ENCODE results near the gene CEP20.

CEP20 gene

DNA sequence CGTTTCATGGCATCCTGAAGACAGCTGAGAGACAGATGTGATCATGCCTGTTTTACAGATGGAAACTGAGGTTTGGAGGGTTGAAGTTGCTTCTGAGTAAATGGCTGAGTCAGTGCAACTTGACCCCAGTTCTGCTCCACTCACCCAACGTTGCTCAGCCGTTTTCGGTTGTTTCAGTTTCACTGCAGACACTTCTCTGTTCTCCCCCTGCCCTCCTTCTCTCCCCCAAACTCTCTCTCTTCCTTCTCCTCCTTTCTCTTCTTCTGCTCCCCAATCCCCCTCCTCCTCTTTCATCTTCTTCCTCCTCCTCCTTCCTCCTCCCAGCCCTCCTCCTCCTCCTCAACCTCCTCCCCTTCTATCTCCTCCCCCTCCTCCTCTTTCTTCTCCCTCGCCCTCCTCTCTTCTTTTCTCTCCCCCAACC is 9.4 kb upstream of the CEP20 start:
- no peak for DNase-seq (ENCODE audit: low read depth)

DNA sequence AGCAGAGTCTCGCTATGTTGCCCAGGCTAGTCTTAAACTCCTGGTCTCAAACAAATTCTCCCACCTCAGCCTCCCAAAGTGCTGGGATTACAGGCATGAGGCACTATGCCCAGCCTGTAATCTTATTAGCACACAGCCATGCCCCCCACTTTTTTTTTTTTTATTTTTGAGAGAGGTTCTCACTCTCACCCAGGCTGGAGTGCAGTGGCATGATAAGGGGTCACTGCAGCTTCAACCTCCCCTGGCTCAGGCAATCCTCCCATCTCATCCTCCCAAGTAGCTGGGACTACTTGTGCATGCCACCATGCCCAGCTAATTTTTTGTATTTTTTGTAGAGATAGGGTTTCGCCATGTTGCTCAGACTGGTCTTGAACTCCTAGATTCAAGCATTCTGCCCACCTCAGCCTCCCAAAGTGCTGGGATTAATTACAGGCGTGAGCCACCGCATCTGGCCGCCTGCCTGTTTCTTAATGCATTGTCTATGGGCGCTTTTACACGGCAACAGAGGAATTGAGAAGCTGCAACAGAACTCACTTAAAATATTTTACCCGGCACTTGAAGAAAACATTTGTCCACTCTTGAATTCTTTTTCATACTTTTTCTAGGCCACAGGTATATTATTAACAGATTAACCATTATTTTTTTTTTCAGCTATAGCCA is 8.8 kb upstream of the CEP20 start:
- no peak for DNase-seq (ENCODE audit: low read depth)

DNA sequence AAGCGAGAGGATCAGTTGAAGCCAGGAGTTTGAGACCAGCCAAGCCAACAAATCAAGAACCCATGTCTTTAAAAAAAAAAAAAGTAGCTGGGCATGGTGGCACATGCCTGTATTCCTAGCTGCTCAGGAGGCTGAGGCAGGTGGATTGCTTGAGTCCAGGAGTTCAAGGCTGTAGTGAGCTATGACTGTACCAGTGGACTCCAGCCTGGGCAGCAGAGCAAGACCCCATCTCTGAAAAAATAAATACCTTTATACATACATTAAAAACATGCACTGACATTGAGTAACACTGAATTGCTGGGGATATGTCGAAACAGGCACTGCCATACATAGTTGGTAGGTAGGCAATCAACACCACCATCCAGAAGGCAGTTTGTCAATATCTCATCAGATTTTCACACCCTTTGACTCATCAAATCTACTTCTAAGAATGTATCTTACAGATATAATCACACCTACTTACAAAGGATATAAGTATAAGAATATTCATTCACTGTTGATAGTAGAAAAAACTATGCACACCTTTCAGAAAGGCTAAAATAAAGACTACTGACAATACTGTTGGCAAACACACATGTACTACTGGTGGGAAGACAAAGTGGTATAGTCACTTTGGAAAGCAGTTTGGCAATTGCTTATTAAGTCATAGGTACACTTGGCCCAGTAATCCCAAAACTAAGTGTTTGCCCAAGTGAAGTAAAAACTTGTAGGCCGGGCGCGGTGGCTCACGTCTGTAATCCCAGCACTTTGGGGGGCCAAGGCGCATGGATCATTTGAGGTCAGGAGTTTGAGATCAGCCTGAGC is 6.4 kb upstream of the CEP20 start:
- no peak for DNase-seq (ENCODE audit: low read depth)

DNA sequence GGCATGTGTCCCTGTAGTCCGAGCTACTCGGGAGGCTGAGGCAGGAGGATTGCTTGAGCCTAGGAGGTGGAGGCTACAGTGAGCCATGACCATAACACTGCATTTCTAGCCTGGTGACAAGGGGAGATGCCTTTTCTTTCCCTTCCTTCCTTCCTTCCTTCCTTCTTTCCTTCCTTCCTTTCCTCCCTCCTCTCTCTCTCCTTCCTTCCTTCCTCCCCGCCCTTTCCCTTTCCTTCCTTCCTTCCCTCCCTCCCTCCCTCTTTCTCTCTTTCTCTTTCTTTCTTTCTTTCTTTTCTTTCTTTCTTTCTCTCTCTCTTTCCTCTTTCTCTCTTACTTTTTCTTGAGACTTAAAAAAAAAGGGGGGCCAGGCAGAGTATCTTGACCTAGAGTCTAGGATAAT is 3.1 kb upstream of the CEP20 start:
- DNase-seq (ENCODE audit: low read depth): no peak

DNA sequence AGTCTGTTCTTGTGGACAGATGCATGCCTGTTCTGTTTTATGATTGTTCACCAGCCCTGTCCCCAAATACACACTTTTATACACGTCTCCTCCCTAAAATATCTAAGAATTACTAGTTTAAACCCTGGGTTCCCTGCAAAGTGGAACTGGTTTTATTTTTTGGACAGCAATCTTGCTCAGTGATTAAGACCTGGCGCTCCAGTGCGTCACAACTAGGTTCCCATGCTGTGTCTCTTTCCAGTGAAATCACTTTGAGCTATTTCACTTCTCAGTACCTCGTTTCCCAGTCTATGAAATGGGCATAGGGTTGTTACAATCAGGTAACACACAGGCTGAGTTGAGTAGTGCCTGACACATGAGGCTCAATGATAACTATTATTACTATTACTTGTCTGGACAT is 1.1 kb downstream of the CEP20 start:
- no peak for DNase-seq (ENCODE audit: low read depth)

DNA sequence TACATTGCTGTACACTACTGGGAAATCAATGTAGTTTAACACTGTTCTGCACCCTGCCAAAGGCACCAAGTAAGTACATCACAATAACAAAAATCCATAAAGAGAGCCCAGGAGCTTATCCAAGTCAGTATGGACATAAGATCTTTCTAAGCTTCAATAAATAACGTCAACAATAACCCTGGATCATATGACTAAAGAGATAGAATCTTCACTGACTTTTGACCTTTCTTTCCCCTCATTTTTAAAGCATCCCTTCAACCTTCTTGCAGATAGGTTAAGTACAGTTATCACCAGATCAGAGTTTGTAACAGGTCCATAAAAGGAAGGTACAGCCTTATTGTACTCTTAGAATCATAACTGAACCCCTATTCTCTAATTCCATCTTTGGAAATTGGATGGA is 2.3 kb downstream of the CEP20 start:
- no peak for DNase-seq (ENCODE audit: low read depth)

DNA sequence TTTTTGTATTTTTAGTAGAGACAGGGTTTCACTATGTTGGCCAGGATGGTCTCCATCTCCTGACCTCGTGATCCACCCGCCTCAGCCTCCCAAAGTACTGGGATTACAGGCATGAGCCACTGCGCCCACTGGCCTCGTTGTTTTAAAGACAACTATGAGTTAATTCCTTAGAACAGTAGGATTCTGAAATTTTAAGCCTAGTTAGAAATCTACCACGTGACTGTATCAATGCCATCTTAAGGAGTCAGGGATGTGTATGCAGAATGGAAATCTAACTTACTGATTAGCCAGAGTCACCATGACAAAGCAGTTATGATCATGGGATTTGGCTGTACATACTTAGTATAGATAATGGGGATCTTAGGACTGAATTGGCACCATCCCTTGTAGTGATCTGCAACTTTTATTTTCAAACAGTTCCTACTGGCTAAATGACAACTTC is 2.8 kb downstream of the CEP20 start:
- no peak for DNase-seq (ENCODE audit: low read depth)

DNA sequence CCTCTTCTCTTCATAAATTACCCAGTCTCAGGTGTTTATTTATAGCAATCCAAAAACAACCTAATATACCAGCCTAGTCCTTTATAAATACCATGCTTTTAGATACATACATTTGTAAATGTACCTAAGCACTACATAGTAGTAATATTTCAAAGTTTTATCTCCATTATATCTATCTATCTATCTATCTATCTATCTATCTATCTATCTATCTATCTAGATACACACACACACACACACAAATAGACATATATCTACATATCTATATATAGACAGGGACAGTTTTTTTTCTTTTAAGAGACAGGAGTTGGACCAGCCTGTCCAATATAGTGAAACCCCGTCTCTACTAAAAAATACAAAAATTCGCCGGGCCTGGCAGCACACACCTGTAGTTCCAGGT is 5.8 kb downstream of the CEP20 start:
- no peak for DNase-seq (ENCODE audit: low read depth)

DNA sequence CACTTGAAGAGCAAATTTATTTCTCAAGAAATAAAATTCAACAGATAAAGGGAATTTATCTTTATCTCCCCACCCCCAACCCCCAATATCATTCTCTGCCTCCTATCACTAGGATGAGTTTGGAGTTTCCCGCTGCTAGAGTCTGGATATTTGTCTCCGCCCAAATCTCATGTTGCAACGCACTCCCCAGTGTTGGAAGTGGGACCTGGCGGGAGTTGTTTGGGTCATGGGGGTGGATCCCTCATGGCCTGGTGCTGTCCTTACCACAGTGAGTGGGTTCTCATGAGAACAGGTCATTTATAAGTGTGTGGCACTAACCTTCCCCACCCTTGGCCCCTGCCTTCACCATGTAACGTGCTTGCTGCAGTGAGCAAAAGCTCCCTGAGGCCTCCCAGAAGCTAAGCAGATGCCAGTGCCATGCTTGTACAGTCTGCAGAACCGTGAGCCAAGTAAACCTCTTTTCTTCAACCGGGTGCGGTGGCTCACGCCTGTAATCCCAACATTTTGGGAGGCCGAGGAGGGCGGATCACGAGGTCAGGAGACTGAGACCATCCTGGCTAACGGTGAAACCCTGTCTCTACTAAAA is 6.5 kb downstream of the CEP20 start:
- DNase-seq (ENCODE audit: low read depth): no peak

DNA sequence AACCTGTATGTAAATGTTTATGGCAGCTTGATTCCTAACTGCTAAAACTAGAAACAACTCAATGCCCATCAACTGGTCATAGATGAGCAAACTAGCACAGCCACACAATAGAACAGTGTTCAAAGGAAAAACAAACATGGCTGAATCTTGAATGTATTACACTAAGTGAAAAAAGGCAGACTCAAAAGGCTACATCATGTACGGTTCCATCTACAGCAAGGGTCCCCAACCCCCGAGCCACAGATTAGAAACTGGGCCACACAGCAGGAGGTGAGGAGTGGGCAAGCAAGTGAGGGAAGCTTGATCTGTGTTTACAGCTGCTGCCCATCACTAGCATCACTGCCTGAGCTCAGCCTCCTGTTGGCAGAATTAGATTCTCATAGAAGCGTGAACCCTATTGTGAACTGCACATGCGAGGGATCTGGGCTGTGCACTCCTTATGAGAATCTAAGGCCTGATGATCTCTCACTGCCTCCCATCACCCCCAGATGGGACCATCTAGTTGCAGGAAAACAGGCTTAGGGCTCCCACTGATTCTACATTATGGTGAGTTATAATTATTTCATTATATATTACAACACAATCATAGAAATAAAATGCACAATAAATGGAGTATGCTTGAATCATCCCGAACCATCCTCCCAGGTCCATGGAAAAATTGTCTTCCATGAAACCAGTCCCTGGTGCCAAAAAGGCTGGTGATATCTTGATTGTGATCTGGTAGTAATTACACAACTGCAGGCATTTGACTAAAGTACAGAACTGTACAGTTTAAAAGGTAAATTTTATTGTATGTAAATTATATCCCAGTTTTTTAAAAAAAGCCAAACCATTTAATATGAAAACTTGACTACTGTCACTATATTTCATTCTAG is 7.7 kb downstream of the CEP20 start:
- DNase-seq (ENCODE audit: low read depth): no peak

DNA sequence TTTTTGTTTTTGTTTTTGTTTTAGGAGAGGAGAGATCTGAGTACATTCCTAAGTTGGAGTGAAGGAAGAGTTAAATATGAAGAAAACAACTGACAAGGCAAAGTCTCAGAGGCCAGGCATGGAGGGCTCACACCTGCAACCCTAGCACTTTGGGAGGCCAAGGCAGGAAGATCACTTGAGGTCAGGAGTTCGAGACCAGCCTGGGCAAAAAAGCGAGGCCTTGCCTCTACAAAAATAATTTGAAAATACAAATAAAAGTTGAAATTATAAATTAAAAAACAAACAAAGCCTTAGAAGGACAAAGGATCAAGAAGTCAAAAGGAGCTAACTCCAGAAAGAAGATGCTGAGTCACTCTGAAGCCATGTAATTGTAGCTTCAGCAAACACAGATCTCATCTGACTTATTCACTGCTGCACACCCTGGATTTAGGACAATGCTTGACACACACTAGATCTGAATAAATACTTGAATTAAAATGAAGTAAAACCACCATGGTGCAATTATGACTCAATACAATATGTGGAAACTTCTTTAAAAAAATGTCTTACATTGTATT is 9.1 kb downstream of the CEP20 start:
- no peak for DNase-seq (ENCODE audit: low read depth)

DNA sequence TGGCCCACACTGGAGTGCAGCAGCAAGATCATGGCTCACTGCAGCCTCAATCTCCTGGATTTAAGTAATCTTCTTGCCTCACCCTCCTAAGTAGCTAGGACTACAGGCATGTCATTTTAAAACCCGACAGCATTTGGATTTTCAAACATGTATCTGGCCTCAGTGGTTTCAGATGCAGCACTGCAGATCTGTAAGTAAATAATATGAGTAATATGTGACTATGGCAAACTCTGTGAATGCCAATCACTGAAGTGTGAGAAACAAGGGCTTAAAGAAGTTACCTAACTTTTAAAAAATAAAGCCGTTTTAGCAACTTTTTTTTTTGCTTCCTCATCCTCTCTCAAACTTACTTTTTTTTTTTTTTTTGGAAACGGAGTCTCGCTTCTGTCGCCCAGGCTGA is 11.9 kb downstream of the CEP20 start:
- DNase-seq (ENCODE audit: low read depth): no peak

DNA sequence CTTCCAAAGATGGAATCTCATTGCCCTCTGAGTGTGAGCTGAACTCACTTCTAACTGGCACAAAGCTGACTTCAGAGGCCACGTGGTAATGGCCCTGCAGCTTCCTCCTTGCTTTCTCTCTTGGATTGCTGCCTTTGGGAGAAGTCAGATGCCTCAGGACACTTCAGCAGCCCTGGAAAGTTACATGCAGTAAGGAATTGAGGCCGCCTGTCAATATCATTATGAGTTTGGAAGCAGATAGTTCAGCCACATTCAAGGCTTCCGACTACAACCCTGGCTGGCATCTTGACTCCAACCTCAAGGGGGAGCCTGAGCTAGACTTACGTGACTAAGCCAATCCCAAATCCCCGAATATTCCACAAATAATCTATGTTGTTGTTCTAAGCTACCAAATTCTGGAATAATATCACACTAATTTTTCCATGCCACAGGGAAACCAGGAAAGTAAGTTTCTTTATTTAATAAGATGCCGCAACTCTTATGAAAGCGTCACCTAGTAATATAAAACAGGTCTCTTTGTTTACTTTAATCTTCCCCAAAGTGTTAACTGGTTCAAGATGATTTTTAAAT is 13.6 kb downstream of the CEP20 start:
- no peak for DNase-seq (ENCODE audit: low read depth)

DNA sequence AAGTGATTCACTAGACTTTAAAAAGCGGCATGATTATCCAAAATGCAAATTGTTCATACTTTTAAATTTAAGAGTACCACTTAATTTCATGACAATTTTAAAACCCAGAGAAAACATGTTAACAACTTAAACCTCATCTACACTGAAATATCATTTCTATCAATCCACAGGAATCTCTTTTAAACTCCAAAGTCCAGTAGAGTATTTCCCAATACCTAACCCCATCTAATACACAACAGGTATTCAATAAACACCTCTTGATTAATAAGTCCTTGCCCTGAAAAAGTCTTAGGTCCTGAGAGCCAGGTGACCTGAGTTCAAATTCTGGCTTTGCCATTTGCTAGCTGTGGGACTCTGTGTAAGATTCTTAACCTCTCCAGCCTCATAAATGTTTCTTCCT is 14.7 kb downstream of the CEP20 start:
- DNase-seq (ENCODE audit: low read depth): no peak

DNA sequence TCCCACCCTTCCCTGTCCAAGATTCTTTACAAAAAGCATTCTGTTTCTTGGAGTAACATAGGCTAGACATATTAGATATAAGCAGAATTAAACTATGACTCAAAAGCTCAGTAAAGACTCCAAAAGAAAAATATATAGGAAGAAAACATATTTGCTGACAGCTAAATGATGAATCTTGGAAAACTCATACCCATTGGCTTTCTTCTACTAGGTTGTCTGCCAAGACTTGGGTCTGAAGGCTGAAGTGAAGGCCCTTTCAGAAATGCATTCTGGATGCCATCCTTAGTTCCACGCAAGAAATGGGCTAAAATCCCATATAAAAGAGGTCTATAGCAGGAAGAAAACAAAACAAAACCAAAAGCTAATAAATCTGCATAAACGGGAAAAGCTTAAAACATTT is 15.1 kb downstream of the CEP20 start:
- DNase-seq (ENCODE audit: low read depth): no peak

DNA sequence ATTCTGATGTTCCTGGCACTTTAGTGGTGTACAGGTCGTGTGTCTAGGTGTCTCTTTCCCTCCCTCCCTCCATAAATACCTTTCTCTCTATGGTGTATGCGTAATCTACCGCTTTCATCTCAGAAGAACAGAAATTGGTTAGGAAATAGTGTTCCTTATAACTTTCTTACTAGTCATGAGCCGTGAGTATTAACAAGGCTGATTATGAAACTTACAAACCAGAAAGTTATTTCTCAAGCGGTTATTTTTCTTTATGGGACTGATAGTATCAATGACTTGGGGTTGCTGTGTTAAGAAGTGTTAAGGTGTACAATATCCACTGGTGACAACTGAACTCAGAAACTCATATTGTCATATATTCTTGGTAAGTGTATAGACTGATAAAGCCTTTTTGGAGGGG is 18.4 kb downstream of the CEP20 start:
- no peak for DNase-seq (ENCODE audit: low read depth)

DNA sequence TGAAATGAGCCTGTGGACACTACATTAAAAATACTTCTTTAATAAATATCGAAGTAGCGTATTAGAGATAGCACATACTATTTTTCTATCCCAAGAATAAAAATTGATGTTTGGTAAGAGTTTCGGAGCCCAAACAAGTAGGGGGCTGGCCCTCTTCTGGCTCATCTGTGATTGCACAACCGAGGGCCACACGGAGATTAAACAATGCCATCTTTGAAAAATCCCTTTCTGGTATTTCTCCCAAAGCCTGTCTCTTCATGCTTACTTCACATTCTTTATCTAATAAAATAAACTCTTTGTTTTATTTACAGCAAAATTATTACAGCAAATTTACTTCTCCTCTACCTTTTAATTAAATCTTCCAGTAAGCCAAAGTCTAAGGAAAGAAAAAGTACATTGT is 22.0 kb downstream of the CEP20 start:
- no peak for DNase-seq (ENCODE audit: low read depth)

DNA sequence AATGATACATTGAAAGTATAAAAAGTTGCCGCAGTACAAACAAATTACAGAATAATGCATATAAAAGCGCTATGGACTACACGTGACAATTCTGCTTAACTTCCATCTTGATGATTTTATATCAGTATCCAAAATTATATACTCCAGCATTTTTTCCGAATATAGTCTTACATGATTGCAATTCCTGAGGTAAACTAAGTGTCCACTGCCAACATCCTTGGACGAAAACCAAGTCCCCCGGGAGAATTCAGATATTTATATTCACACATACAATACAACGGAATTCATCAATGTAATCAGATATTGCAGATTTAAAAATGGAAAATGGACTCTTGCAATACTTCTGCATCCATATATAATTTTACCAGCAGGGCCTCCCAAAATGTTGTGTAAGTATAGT is 22.7 kb downstream of the CEP20 start:
- no peak for DNase-seq (ENCODE audit: low read depth)

DNA sequence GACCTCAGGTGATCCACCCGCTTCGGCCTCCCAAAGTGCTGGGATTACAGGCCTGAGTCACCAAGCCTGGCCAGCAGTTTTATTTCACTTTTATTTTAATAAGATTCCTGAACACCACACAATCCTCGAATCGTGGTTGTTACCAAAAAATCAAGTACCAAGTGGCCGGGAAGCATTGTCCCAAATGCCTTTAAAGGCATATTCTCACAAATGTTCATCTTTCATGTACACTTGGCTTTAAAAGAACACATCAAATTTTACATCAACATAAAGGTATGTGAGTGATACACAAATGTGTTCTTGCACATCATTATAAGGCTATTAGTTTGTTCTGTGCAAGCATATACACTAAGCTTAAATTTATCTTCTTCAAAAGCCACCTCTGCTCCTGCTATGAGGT is 23.5 kb downstream of the CEP20 start:
- DNase-seq (ENCODE audit: low read depth): no peak

DNA sequence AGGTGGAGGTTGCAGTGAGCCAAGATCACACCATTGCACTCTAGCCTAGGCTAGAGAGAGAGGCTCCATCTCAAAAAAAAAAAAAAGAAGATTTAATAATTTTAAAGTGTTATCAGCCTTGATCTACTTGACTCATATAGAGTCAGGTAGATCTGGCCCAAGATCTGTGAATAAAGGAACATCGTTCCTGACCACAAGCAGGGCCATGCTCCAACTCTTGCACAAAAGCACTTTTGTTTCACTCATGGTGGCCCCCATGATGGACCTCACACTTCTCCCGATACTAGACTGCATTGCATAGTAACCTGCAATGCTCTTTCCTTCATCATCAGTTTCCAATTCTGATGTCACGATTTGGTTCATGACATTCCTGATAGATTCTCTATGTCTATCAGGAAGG is 26.4 kb downstream of the CEP20 start:
- no peak for DNase-seq (ENCODE audit: low read depth)

DNA sequence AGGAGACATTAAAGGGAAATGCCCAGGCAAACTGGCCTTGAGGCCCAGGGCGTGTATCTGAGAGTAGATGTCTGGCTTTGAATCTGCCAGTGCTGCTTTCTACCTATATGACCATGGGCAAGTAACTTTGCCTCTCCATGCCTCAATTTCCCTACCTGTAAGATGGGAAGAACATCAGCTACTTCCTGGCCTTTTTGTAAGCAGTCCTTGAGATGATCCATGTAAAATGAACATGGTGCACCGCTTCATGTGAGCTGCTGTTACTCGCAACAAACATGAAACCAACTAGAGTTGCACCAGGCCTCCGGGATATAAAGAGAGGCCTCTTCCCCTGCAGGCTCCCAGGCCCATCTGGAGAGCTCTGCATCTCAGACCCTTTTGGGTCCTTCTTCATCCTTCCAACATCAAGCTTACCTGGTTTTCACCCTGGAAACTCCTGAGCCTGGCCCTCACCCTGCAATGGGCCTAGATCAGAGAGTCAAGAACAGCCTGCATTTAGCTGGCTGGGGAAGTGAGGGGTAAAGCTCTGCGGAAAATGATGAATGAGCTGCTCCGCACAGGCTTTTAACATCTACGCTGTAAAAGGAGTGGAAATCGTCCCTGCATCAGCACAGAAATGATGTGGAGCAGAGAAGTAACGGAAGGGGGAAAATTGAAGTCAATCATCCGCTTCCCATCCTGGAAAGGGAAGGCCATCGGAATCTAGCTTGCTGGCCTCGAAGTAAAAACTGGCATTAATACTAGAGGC is 29.3 kb downstream of the CEP20 start:
- no peak for DNase-seq (ENCODE audit: low read depth)

Data from activated gamma-delta T cell treated with anti-CD3 and anti-CD28 coated beads, Interleukin-2, amount 50 U/mL, for 16 hours (primary cell).